ENCODE measurements around the gene SCAANT1.

DNA sequence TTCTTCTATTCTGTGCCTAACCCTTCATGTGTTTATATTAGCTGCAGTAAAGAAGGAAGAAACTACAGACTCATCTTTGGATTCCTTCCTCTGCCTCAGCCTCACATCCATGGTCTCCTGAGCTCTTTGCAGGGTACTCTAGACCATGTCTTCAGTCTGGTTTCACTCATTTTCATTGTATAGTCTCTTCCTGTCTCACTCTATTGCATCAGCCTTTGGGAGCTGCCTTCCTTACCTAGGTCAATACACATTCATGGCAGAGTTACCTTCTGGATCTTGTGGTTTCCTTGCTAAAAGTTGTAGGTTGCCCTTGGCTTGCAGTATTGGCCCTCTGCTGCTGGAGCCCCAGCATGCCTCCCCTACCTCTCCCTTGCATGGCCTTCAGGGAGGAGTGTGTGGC is 31.5 kb upstream of the SCAANT1 start:
- no peak for TF ChIP-seq POLR2A (IDR thresholded peaks at IDR 0.05)
- TF ChIP-seq, protein P1, sequence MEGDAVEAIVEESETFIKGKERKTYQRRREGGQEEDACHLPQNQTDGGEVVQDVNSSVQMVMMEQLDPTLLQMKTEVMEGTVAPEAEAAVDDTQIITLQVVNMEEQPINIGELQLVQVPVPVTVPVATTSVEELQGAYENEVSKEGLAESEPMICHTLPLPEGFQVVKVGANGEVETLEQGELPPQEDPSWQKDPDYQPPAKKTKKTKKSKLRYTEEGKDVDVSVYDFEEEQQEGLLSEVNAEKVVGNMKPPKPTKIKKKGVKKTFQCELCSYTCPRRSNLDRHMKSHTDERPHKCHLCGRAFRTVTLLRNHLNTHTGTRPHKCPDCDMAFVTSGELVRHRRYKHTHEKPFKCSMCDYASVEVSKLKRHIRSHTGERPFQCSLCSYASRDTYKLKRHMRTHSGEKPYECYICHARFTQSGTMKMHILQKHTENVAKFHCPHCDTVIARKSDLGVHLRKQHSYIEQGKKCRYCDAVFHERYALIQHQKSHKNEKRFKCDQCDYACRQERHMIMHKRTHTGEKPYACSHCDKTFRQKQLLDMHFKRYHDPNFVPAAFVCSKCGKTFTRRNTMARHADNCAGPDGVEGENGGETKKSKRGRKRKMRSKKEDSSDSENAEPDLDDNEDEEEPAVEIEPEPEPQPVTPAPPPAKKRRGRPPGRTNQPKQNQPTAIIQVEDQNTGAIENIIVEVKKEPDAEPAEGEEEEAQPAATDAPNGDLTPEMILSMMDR (IDR thresholded peaks at IDR 0.05) = no peak
